Motor neuron (in vitro differentiated cells): Measurements from ENCODE around the gene HEXD. TPM values are rescaled to one million over a fixed set of nuclear protein-coding genes. Genes with fewer than 3 reads are reported as not detected.

ENCODE experiments used
- ATAC-seq, 8 experiments: fragments of 200-7000 bp; cut with Tn5 transposase; replicated peaks in 6 of 8; 2 replicates each; pipeline ENCODE4 v1.8.0; 2021; ENCODE audit warnings: mild to moderate bottlenecking in 8 of 8, moderate library complexity in 8 of 8
- H3K27ac ChIP-seq, 2 donors: fragments of 250-450 bp; sonication (Bioruptor Pico); 2 replicates each; pipeline ENCODE4 v1.9.0; 2021; ENCODE audit warnings: antibody characterized with exemption in 2 of 2, mild to moderate bottlenecking in 2 of 2, moderate library complexity in 1 of 2
- H3K4me1 ChIP-seq, 2 donors: fragments of 250-450 bp; sonication (Bioruptor Pico); replicated peaks in 1 of 2; 2 replicates each; pipeline ENCODE4 v1.6.1; 2021; ENCODE audit warnings: antibody characterized with exemption in 2 of 2, mild to moderate bottlenecking in 2 of 2, moderate library complexity in 1 of 2
- H3K4me3 ChIP-seq, 5 donors: fragments of 250-450 bp; sonication (Bioruptor Pico); 2 replicates each; pipeline ENCODE4 v1.9.0; 2021; ENCODE audit warnings: antibody characterized with exemption in 5 of 5, mild to moderate bottlenecking in 5 of 5, moderate library complexity in 4 of 5
- WGBS, 10 experiments: fragments of 450-650 bp; shearing (Covaris generic); methylation state at CpG; one replicate each; pipeline ENCODE4 v1.0.0; 2022; 5-methylcytosine and 5-hydroxymethylcytosine counted together
- in situ Hi-C, 9 experiments: fragments of 400-800 bp; cut with MboI; loops; one replicate each; pipeline ENCODE4 v1.15.0; 2021; ENCODE audit warnings: low sequenced_read_pairs in 9 of 9, low pct_unique_long_range_greater_than_20kb in 2 of 9; ENCODE audit not compliant: unreplicated experiment in 9 of 9
- total RNA-seq, 8 experiments: library from RNA; unstranded; fragments of 300-600 nt; gene quantifications; 2 replicates each; pipeline versions ENCODE4 v1.2.3 to v1.2.4, GENCODE V29; 2022

The HEXD gene
- total RNA-seq, 8 experiments from 2014 or later: 10.3 to 33.4 (median 15.3) TPM

- in situ Hi-C loops: loop anchor here in 1 of 9 experiments (10.0 kb wide), 1 partner anchor 61 kb away; the partner anchor contains the start of gene TEX19
- ATAC-seq: no peak
- 73 to 100% (median 92%) methylated on average over 1 to 3 of the region's 4 CpGs; no CpG with 5 or more reads in 5 of the 10 experiments for WGBS, 10 experiments
These were observed 1.9 kb upstream of the HEXD start for GRCh38 chr17:82416264-82416663.

GRCh38 chr17:82416771-82417170, 1.4 kb upstream of the HEXD start:
- no peak overlapping the region for H3K27ac ChIP-seq
- in situ Hi-C loops: loop anchor here in 1 of 9 experiments (10.0 kb wide), 1 partner anchor 62 kb away; the partner anchor contains the start of gene TEX19
- no peak overlapping the region for H3K4me3 ChIP-seq
- no peak for ATAC-seq
- WGBS, 10 experiments: 70 to 100% (median 89%) methylated on average over 1 to 6 of the region's 6 CpGs; no CpG with 5 or more reads in 1 of the 10 experiments
- peaks cover 9 to 12% of the 10 kb centered on the region in 2 donors for H3K4me1 ChIP-seq

More at GRCh38 chr17:82416264-82416663, 1.9 kb upstream of the HEXD start:
- Histone ChIP-seq H3K4me1 (peaks cover 9 to 12% of the 10 kb centered on the region in 2 donors), H3K27ac (no peak overlapping the region), H3K4me3 (no peak overlapping the region)

GRCh38 chr17:82419540-82419939, 1.4 kb downstream of the HEXD start:
- in situ Hi-C loops: loop anchor here in 1 of 9 experiments (10.0 kb wide), 1 partner anchor 65 kb away; the partner anchor contains the start of gene TEX19
- H3K4me3 ChIP-seq: no peak overlapping the region
- peaks cover 9% of the 10 kb centered on the region in 2 donors for H3K4me1 ChIP-seq
- H3K27ac ChIP-seq: no peak overlapping the region
- no peak for ATAC-seq
- WGBS, 10 experiments: 47 to 100% (median 100%) methylated on average over 1 to 2 of the region's 2 CpGs; no CpG with 5 or more reads in 3 of the 10 experiments

GRCh38 chr17:82424001-82424862, 6.1 kb downstream of the HEXD start:
- in situ Hi-C loops: no loop called here

GRCh38 chr17:82424863-82425159, 6.7 kb downstream of the HEXD start:
- WGBS, 10 experiments: 67 to 100% (median 96%) methylated on average over 1 to 2 of the region's 2 CpGs; no CpG with 5 or more reads in 2 of the 10 experiments
- no peak overlapping the region for H3K4me3 ChIP-seq
- no peaks in the 10 kb centered on the region for H3K4me1 ChIP-seq
- no peak overlapping the region for H3K27ac ChIP-seq
- ATAC-seq: no peak
- in situ Hi-C loops: no loop called here

More at GRCh38 chr17:82424001-82424862, 6.1 kb downstream of the HEXD start:
- Histone ChIP-seq H3K27ac (no peak overlapping the region), H3K4me3 (no peak overlapping the region), H3K4me1 (peaks cover 0 to 3% of the 10 kb centered on the region in 2 donors)
- peak in 3 of 8 experiments; percentile 52 to 71 (median 57) for ATAC-seq
- 20 to 82% (median 60%) methylated on average over 2 to 15 of the region's 25 CpGs; no CpG with 5 or more reads in 1 of the 10 experiments for WGBS, 10 experiments

GRCh38 chr17:82428546-82428945, 10.4 kb downstream of the HEXD start:
- 86% methylated on average over 2 of the region's 3 CpGs; no CpG with 5 or more reads in 9 of the 10 experiments for WGBS, 10 experiments
- in situ Hi-C loops: no loop called here
- no peak for ATAC-seq

GRCh38 chr17:82429824-82430223, 11.7 kb downstream of the HEXD start:
- in situ Hi-C loops: no loop called here
- 14 to 100% (median 82%) methylated on average over 1 to 4 of the region's 7 CpGs; no CpG with 5 or more reads in 2 of the 10 experiments for WGBS, 10 experiments
- Histone ChIP-seq H3K27ac (no peak overlapping the region), H3K4me1 (no peaks in the 10 kb centered on the region), H3K4me3 (no peak overlapping the region)
- ATAC-seq: peak in 2 of 8 experiments; percentile 18 to 64

More at GRCh38 chr17:82428546-82428945, 10.4 kb downstream of the HEXD start:
- no peaks in the 10 kb centered on the region for H3K4me1 ChIP-seq
- no peak overlapping the region for H3K4me3 ChIP-seq
- H3K27ac ChIP-seq: no peak overlapping the region

GRCh38 chr17:82432017-82432416, 13.9 kb downstream of the HEXD start:
- ATAC-seq: no peak
- in situ Hi-C loops: no loop called here
- no peak overlapping the region for H3K27ac ChIP-seq
- no peaks in the 10 kb centered on the region for H3K4me1 ChIP-seq
- 80 to 92% (median 89%) methylated on average over 1 to 6 of the region's 8 CpGs; no CpG with 5 or more reads in 6 of the 10 experiments for WGBS, 10 experiments
- no peak overlapping the region for H3K4me3 ChIP-seq

GRCh38 chr17:82433560-82434215, 15.5 kb downstream of the HEXD start:
- H3K27ac ChIP-seq: no peak overlapping the region
- no peak overlapping the region for H3K4me3 ChIP-seq
- in situ Hi-C loops: no loop called here
- no peaks in the 10 kb centered on the region for H3K4me1 ChIP-seq
- ATAC-seq: no peak
- WGBS, 10 experiments: 80 to 100% (median 95%) methylated on average over 1 to 12 of the region's 32 CpGs; no CpG with 5 or more reads in 2 of the 10 experiments

- no peaks in the 10 kb centered on the region for H3K4me1 ChIP-seq
- no CpG with 5 or more reads among the region's 3 CpGs for WGBS, 10 experiments
- no peak overlapping the region for H3K4me3 ChIP-seq
- peak in 3 of 8 experiments; percentile 19 to 54 (median 50) for ATAC-seq
- in situ Hi-C loops: no loop called here
- H3K27ac ChIP-seq: no peak overlapping the region
These were observed 16.0 kb downstream of the HEXD start for GRCh38 chr17:82434216-82434565.

- 74% methylated on average over 6 of the region's 12 CpGs; no CpG with 5 or more reads in 9 of the 10 experiments for WGBS, 10 experiments
- Histone ChIP-seq H3K27ac (no peak overlapping the region), H3K4me3 (no peak overlapping the region), H3K4me1 (no peaks in the 10 kb centered on the region)
- ATAC-seq: no peak
- in situ Hi-C loops: no loop called here
These were observed 17.0 kb downstream of the HEXD start for GRCh38 chr17:82435103-82435502.

GRCh38 chr17:82435601-82436583, 17.7 kb downstream of the HEXD start:
- Histone ChIP-seq H3K4me3 (no peak overlapping the region), H3K4me1 (no peaks in the 10 kb centered on the region), H3K27ac (no peak overlapping the region)
- peak in 1 of 8 experiments; percentile 8 for ATAC-seq
- in situ Hi-C loops: no loop called here
- WGBS, 10 experiments: 40 to 100% (median 95%) methylated on average over 1 to 8 of the region's 43 CpGs; no CpG with 5 or more reads in 2 of the 10 experiments
